GM06990 (cell line): ENCODE results near the gene CSTF2T.
"Not testable (repeated sequence)": the region's sequence is repeated elsewhere in the genome, so short reads cannot be mapped to it uniquely, and the experiment has no call there.

ENCODE experiments used
- DNase-seq: peaks from one replicate; pipeline ENCODE4 v3.0.0-alpha.2; 2011; ENCODE audit not compliant: insufficient read length; ENCODE audit errors: extremely low read depth
- H3K27me3 ChIP-seq: replicated peaks from 2 replicates; pipeline ENCODE4 v1.6.0; 2011; ENCODE audit warnings: low read length; ENCODE audit not compliant: control insufficient read depth, insufficient read depth
- H3K36me3 ChIP-seq: 2 replicates; pipeline ENCODE4 v1.5.1; 2011; ENCODE audit warnings: low read length; ENCODE audit not compliant: control insufficient read depth, insufficient read depth
- H3K4me3 ChIP-seq: replicated peaks from 2 replicates; pipeline ENCODE4 v1.5.1; 2011; ENCODE audit warnings: low read depth, mild to moderate bottlenecking, control low read depth, low read length
- TF ChIP-seq, protein P1 (sequence below): IDR thresholded peaks from 2 replicates; pipeline ENCODE4 v1.5.1; 2011; ENCODE audit warnings: low read length, control low read depth, mild to moderate bottlenecking, inconsistent platforms; ENCODE audit not compliant: insufficient read depth, poor library complexity, severe bottlenecking

The CSTF2T gene

GRCh38 chr10:51696251-51696650 lies 3.1 kb downstream of the CSTF2T start:
- H3K27me3 ChIP-seq = no peaks in the 10 kb centered on the region
- H3K4me3 ChIP-seq = no peak overlapping the region
- DNase-seq = no peak
- TF ChIP-seq, protein P1, sequence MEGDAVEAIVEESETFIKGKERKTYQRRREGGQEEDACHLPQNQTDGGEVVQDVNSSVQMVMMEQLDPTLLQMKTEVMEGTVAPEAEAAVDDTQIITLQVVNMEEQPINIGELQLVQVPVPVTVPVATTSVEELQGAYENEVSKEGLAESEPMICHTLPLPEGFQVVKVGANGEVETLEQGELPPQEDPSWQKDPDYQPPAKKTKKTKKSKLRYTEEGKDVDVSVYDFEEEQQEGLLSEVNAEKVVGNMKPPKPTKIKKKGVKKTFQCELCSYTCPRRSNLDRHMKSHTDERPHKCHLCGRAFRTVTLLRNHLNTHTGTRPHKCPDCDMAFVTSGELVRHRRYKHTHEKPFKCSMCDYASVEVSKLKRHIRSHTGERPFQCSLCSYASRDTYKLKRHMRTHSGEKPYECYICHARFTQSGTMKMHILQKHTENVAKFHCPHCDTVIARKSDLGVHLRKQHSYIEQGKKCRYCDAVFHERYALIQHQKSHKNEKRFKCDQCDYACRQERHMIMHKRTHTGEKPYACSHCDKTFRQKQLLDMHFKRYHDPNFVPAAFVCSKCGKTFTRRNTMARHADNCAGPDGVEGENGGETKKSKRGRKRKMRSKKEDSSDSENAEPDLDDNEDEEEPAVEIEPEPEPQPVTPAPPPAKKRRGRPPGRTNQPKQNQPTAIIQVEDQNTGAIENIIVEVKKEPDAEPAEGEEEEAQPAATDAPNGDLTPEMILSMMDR = no peak
- peaks cover 4% of the 10 kb centered on the region for H3K36me3 ChIP-seq

DNA sequence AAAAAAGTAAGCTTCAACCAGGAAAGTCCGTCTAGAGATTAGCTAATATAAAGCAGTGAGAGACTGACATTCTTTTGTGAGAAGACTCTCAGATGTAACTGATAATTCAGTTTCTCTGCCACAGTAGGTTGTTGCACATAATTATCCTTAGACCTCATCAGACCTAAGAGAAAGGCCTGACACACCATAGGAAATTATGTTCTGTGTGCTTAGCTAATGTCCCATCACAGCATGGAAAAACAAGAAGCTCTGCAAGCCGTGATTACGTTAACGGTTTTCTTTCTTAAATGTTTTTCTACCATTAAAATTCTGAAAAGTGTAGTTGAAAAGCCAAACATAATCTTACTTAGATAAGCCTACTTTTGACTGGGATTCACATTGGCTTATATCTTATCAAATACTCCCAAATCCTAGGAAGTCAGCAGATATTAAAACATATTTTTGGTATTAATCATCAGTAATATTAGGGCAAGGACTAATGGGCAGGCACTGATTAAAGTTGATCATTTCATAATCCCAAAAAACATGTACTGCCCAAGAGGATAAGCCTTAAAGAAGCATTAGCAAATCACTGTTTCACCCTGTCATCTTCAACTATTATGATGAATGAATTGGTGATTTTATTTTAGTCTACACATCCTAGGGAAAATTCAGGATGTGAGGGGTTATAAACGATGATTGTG lies 5.2 kb downstream of the CSTF2T start:
- Histone ChIP-seq H3K36me3 (peaks cover 4% of the 10 kb centered on the region), H3K27me3 (no peaks in the 10 kb centered on the region), H3K4me3 (no peak overlapping the region)
- no peak for DNase-seq
- TF ChIP-seq, protein P1 = no peak

- TF ChIP-seq, protein P1 = no peak
- no peak for DNase-seq
Observed at GRCh38 chr10:51691135-51691534, 8.3 kb downstream of the CSTF2T start.

GRCh38 chr10:51689536-51689935 lies 9.9 kb downstream of the CSTF2T start:
- Histone ChIP-seq H3K27me3 (no peaks in the 10 kb centered on the region), H3K4me3 (no peak overlapping the region), H3K36me3 (no peaks in the 10 kb centered on the region)
- TF ChIP-seq, protein P1 = no peak
- DNase-seq = no peak

More at GRCh38 chr10:51691135-51691534, 8.3 kb downstream of the CSTF2T start:
- no peak overlapping the region for H3K4me3 ChIP-seq
- H3K27me3 ChIP-seq = no peaks in the 10 kb centered on the region
- no peaks in the 10 kb centered on the region for H3K36me3 ChIP-seq

- not testable (repeated sequence) for DNase-seq, H3K27me3 ChIP-seq, H3K4me3 ChIP-seq, H3K36me3 ChIP-seq
Observed at GRCh38 chr10:51688826-51689225, 10.6 kb downstream of the CSTF2T start.

DNA sequence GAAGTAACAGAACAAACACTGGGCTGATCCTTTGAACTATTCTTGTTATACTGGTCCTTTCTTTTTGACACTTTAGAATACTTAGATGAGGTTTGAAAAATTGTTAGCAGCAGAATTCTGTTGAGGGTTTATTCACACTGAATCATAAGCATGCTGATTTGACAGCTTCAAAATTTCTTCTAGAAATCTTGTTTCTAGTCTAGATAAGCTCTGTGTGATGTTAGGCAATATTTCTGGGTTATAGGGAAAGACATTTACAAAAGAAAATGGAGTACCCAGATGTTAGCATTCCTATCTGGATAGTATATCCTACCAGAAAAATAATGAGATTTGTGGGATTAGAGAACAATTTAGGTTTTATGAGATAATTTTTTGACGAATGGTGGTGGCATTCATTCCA lies 12.1 kb downstream of the CSTF2T start:
- no peak overlapping the region for H3K4me3 ChIP-seq
- TF ChIP-seq, protein P1 = no peak
- no peak for DNase-seq
- no peaks in the 10 kb centered on the region for H3K27me3 ChIP-seq
- no peaks in the 10 kb centered on the region for H3K36me3 ChIP-seq
